Neural cell (in vitro differentiated cells): ENCODE measurements around the gene TMEM190. TPM values are rescaled to one million over a fixed set of nuclear protein-coding genes. Genes with fewer than 3 reads are reported as not detected.

ENCODE experiments used
- H2AFZ ChIP-seq: fragments of 200-600, 300-800 bp; sonication (generic), shearing (Covaris generic); 2 replicates; pipeline ENCODE4 v1.6.0; 2014; ENCODE audit warnings: low read depth, mild to moderate bottlenecking, antibody characterized with exemption, low read length, moderate library complexity
- H3F3A ChIP-seq: fragments of 200-600 bp; shearing (Covaris generic); 2 replicates; pipeline ENCODE4 v1.6.1; 2016; ENCODE audit warnings: mild to moderate bottlenecking, moderate library complexity, mixed read lengths, antibody characterized with exemption, low read length; ENCODE audit not compliant: insufficient read depth, poor library complexity, severe bottlenecking
- H3K27ac ChIP-seq: fragments of 200-600, 300-800 bp; sonication (generic), shearing (Covaris generic); 2 replicates; pipeline ENCODE4 v1.5.1; 2014; ENCODE audit warnings: mild to moderate bottlenecking, low read length, moderate library complexity
- H3K27me3 ChIP-seq: fragments of 300-800, 200-600 bp; sonication (generic), shearing (Covaris generic); 2 replicates; pipeline ENCODE4 v1.6.0; 2014; ENCODE audit warnings: mild to moderate bottlenecking, low read depth, low read length, moderate library complexity; ENCODE audit not compliant: insufficient read depth
- H3K36me3 ChIP-seq: fragments of 300-800, 200-600 bp; sonication (generic), shearing (Covaris generic); 2 replicates; pipeline ENCODE4 v1.5.1; 2014; ENCODE audit warnings: mild to moderate bottlenecking, antibody characterized with exemption, low read length, moderate library complexity; ENCODE audit not compliant: insufficient read depth
- H3K4me2 ChIP-seq: fragments of 300-800, 200-600 bp; sonication (generic), shearing (Covaris generic); 2 replicates; pipeline ENCODE4 v1.6.0; 2014; ENCODE audit warnings: mild to moderate bottlenecking, low read length
- H3K4me3 ChIP-seq: fragments of 300-800, 200-600 bp; sonication (generic), shearing (Covaris generic); 2 replicates; pipeline ENCODE4 v1.5.1; 2014; ENCODE audit warnings: mild to moderate bottlenecking, low read length, moderate library complexity
- H3K79me2 ChIP-seq: fragments of 200-600 bp; shearing (Covaris generic); replicated peaks from 2 replicates; pipeline ENCODE4 v1.6.0; 2014; ENCODE audit warnings: mild to moderate bottlenecking, low read length, moderate library complexity; ENCODE audit not compliant: insufficient read depth
- H3K9ac ChIP-seq: fragments of 300-800, 200-600 bp; sonication (generic), shearing (Covaris generic); 2 replicates; pipeline ENCODE4 v1.6.1; 2016; ENCODE audit warnings: mild to moderate bottlenecking, low read length, mixed read lengths
- H3K9me2 ChIP-seq: fragments of 200-600 bp; shearing (Covaris generic); 2 replicates; pipeline ENCODE4 v1.6.1; 2016; ENCODE audit warnings: mild to moderate bottlenecking, low read length, mixed read lengths; ENCODE audit not compliant: insufficient read depth
- H3K9me3 ChIP-seq: fragments of 200-600, 300-800 bp; sonication (generic), shearing (Covaris generic); 2 replicates; pipeline ENCODE4 v1.6.1; 2016; ENCODE audit warnings: mild to moderate bottlenecking, mixed run types, low read length, moderate library complexity, mixed read lengths
- H4K20me1 ChIP-seq: fragments of 200-600 bp; shearing (Covaris generic); 2 replicates; pipeline ENCODE4 v1.6.1; 2016; ENCODE audit warnings: mild to moderate bottlenecking, mixed run types; ENCODE audit not compliant: insufficient read depth
- EZH2 ChIP-seq: fragments of 200-600, 300-800 bp; shearing (Covaris generic), sonication (generic); IDR thresholded peaks from 2 replicates; pipeline ENCODE4 v1.6.1; 2014; ENCODE audit warnings: antibody characterized with exemption, low read length, borderline replicate concordance, mild to moderate bottlenecking; ENCODE audit not compliant: insufficient read depth, poor library complexity, severe bottlenecking
- MXI1 ChIP-seq: fragments of 450-650 bp; conservative IDR thresholded peaks from 2 replicates; pipeline ENCODE4 v1.6.1; 2014; ENCODE audit warnings: antibody characterized with exemption, mild to moderate bottlenecking; ENCODE audit not compliant: poor library complexity, severe bottlenecking
- POLR2AphosphoS5 ChIP-seq: IDR thresholded peaks from 2 replicates; pipeline ENCODE4 v1.6.1; 2012
- RAD21 ChIP-seq: fragments of 450-650 bp; conservative IDR thresholded peaks from 2 replicates; pipeline ENCODE4 v1.6.1; 2014; ENCODE audit warnings: antibody characterized with exemption, mild to moderate bottlenecking, moderate library complexity
- SMC3 ChIP-seq: fragments of 450-650 bp; conservative IDR thresholded peaks from 2 replicates; pipeline ENCODE4 v1.6.1; 2014; ENCODE audit warnings: antibody characterized with exemption, mild to moderate bottlenecking, moderate library complexity; ENCODE audit not compliant: poor library complexity
- TAF1 ChIP-seq: IDR thresholded peaks from 2 replicates; pipeline ENCODE4 v1.6.1; 2012; ENCODE audit warnings: low read depth
- polyA plus RNA-seq: library from polyadenylated mRNA; depleted of rRNA; stranded (reverse); fragments of >200 nt; gene quantifications from 2 replicates; pipeline ENCODE4 v1.2.3, GENCODE V29; 2014
- TF ChIP-seq, protein P1 (sequence below): IDR thresholded peaks from 2 replicates; pipeline ENCODE4 v1.6.1; 2012; ENCODE audit warnings: borderline replicate concordance
- TF ChIP-seq, protein P2 (sequence below): fragments of 450-650 bp; IDR thresholded peaks from 2 replicates; pipeline ENCODE4 v1.5.1; 2014; ENCODE audit warnings: antibody characterized with exemption, mild to moderate bottlenecking, moderate library complexity; ENCODE audit not compliant: poor library complexity, severe bottlenecking

The TMEM190 gene
- polyA plus RNA-seq, 1 donor from 2014 or later: not detected

DNA sequence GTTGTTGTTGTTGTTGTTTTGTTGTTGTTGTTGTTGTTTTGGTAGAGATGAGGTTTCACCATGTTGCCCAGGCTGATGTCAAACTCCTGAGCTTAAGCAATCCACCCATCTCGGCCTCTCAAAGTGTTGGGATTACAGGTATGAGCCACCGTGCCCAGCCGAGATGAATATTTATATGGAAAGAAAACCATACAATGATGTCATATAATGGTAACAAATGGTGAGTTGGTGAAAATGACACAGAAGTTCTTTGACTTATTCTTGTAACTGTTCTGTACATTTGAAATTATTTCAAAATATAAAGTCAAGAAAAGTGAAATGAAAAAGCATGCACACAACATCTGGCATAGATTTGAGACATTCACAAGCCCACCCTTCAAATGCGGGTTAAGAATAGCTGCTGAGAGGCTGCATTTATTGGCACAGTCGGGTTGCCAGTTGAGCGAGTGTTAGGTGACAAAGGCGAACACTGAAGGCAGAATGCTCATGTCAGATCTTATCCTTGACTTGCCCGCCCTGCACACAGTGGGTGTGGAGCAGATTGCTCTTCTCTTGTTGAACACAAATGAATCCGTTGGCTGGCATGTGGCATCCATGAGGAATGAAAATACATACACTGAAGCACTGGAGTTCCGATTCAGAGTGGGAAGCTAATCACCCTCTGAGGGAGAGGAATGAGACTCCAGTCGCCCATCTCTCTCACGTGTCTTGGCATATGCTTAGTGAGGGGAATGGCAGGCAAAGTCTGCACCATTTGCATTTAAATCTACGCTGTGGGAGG lies 46.8 kb downstream of the TMEM190 start:
- H3K4me3 ChIP-seq: no peak overlapping the region
- TF ChIP-seq POLR2AphosphoS5: no peak
- TF ChIP-seq, protein P1, sequence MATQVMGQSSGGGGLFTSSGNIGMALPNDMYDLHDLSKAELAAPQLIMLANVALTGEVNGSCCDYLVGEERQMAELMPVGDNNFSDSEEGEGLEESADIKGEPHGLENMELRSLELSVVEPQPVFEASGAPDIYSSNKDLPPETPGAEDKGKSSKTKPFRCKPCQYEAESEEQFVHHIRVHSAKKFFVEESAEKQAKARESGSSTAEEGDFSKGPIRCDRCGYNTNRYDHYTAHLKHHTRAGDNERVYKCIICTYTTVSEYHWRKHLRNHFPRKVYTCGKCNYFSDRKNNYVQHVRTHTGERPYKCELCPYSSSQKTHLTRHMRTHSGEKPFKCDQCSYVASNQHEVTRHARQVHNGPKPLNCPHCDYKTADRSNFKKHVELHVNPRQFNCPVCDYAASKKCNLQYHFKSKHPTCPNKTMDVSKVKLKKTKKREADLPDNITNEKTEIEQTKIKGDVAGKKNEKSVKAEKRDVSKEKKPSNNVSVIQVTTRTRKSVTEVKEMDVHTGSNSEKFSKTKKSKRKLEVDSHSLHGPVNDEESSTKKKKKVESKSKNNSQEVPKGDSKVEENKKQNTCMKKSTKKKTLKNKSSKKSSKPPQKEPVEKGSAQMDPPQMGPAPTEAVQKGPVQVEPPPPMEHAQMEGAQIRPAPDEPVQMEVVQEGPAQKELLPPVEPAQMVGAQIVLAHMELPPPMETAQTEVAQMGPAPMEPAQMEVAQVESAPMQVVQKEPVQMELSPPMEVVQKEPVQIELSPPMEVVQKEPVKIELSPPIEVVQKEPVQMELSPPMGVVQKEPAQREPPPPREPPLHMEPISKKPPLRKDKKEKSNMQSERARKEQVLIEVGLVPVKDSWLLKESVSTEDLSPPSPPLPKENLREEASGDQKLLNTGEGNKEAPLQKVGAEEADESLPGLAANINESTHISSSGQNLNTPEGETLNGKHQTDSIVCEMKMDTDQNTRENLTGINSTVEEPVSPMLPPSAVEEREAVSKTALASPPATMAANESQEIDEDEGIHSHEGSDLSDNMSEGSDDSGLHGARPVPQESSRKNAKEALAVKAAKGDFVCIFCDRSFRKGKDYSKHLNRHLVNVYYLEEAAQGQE: no peak
- TF ChIP-seq, protein P2, sequence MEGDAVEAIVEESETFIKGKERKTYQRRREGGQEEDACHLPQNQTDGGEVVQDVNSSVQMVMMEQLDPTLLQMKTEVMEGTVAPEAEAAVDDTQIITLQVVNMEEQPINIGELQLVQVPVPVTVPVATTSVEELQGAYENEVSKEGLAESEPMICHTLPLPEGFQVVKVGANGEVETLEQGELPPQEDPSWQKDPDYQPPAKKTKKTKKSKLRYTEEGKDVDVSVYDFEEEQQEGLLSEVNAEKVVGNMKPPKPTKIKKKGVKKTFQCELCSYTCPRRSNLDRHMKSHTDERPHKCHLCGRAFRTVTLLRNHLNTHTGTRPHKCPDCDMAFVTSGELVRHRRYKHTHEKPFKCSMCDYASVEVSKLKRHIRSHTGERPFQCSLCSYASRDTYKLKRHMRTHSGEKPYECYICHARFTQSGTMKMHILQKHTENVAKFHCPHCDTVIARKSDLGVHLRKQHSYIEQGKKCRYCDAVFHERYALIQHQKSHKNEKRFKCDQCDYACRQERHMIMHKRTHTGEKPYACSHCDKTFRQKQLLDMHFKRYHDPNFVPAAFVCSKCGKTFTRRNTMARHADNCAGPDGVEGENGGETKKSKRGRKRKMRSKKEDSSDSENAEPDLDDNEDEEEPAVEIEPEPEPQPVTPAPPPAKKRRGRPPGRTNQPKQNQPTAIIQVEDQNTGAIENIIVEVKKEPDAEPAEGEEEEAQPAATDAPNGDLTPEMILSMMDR: no peak
- H4K20me1 ChIP-seq: no peaks in the 10 kb centered on the region
- no peak overlapping the region for H3K9ac ChIP-seq
- no peak overlapping the region for H3K27ac ChIP-seq
- H3K36me3 ChIP-seq: no peaks in the 10 kb centered on the region
- H2AFZ ChIP-seq: no peak overlapping the region
- no peaks in the 10 kb centered on the region for H3K79me2 ChIP-seq
- H3K9me3 ChIP-seq: no peaks in the 10 kb centered on the region
- H3F3A ChIP-seq: no peaks in the 10 kb centered on the region
- H3K9me2 ChIP-seq: no peaks in the 10 kb centered on the region
- no peak overlapping the region for H3K4me2 ChIP-seq
- no peaks in the 10 kb centered on the region for H3K27me3 ChIP-seq

DNA sequence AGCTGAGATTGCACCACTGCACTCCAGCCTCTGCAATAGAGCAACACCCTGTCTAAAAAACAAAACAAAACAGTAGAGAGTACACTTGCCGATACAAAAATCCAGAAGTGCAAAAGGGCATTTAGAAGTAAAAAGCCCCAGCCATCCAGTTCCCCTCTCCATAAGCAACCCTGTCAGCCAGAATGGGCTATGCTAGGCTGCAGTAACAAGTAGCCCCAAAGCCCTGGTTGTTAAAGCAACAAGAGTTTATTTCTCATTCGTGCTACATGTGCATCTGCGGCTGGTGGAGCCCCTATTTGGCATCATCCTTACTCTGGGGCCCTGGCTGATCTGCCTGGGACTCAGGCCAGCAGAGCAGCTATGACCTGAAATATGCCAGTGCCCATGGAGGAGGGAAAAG lies 47.9 kb downstream of the TMEM190 start:
- Histone ChIP-seq H3K9ac (no peak overlapping the region), H3K27ac (no peak overlapping the region), H3K79me2 (no peaks in the 10 kb centered on the region), H3F3A (no peaks in the 10 kb centered on the region), H4K20me1 (no peaks in the 10 kb centered on the region), H3K9me3 (no peaks in the 10 kb centered on the region), H3K4me2 (no peak overlapping the region), H3K36me3 (no peaks in the 10 kb centered on the region), H3K27me3 (no peaks in the 10 kb centered on the region), H2AFZ (no peak overlapping the region), H3K9me2 (no peaks in the 10 kb centered on the region), H3K4me3 (no peak overlapping the region)
- TF ChIP-seq, protein P1: no peak
- TF ChIP-seq SMC3 (no peak), EZH2 (no peak), RAD21 (no peak), TAF1 (no peak), POLR2AphosphoS5 (no peak), MXI1 (no peak)
- TF ChIP-seq, protein P2: no peak
